MCF 10A (cell line): ENCODE measurements around the gene MEIS2. TPM values are rescaled to one million over a fixed set of nuclear protein-coding genes. Genes with fewer than 3 reads are reported as not detected.

Source experiments
- BruUV-seq: library from RNA; stranded (reverse); fragments of 400-500 nt; replicated peaks from 2 replicates; lab custom pipeline; 2021; lab: Mats Ljungman, UMichigan
- CTCF ChIA-PET: fragments of 300-600 bp; sonication (Branson Sonifier 250); formaldehyde crosslinking; extraction: SDS; loops from one replicate; lab custom pipeline; 2021; ENCODE audit warnings: antibody characterized with exemption, inconsistent platforms; lab: Yijun Ruan, JAX
- POLR2A ChIA-PET: fragments of 300-600, 350-650 bp; sonication (Branson Sonifier 250); formaldehyde crosslinking; extraction: SDS; loops from one replicate; lab custom pipeline; 2020; ENCODE audit warnings: antibody characterized with exemption, inconsistent platforms; lab: Yijun Ruan, JAX
- DNase-seq: peaks from one replicate; pipeline ENCODE4 v3.0.0-alpha.2; 2018; ENCODE audit not compliant: unreplicated experiment
- H3K27ac Mint-ChIP-seq: one replicate; pipeline ENCODE4 v1.8.0; 2022; ENCODE audit warnings: mild to moderate bottlenecking, low read depth, mixed read lengths; ENCODE audit not compliant: unreplicated experiment
- H3K27me3 Mint-ChIP-seq: one replicate; pipeline ENCODE4 v1.8.0; 2022; ENCODE audit warnings: mixed read lengths; ENCODE audit not compliant: insufficient read depth, unreplicated experiment
- H3K36me3 Mint-ChIP-seq: one replicate; pipeline ENCODE4 v1.8.0; 2022; ENCODE audit warnings: mild to moderate bottlenecking, moderate library complexity, mixed read lengths; ENCODE audit not compliant: insufficient read depth, unreplicated experiment
- H3K4me1 Mint-ChIP-seq: one replicate; pipeline ENCODE4 v1.8.0; 2022; ENCODE audit warnings: mixed read lengths; ENCODE audit not compliant: insufficient read depth, unreplicated experiment
- H3K4me3 Mint-ChIP-seq: one replicate; pipeline ENCODE4 v1.8.0; 2022; ENCODE audit warnings: mild to moderate bottlenecking, moderate library complexity, mixed read lengths; ENCODE audit not compliant: unreplicated experiment
- H3K9me3 Mint-ChIP-seq: one replicate; pipeline ENCODE4 v1.8.0; 2022; ENCODE audit warnings: mixed read lengths; ENCODE audit not compliant: unreplicated experiment
- intact Hi-C: fragments of 100-400 bp; cut with micrococcal nuclease; formaldehyde crosslinking; loops from 2 replicates; pipeline ENCODE4 v1.14.1; 2022
- total RNA-seq: library from RNA; stranded (reverse); gene quantifications from 2 replicates; pipeline ENCODE4 v1.2.3, GENCODE V29; 2022
- TF ChIP-seq, protein P1 (sequence below): fragments of 200-600 bp; IDR thresholded peaks from one replicate; pipeline ENCODE4 v1.8.0; 2022; ENCODE audit warnings: antibody characterized with exemption, mild to moderate bottlenecking; ENCODE audit not compliant: unreplicated experiment

Gene MEIS2
- total RNA-seq, 1 experiment from 2014 or later, result 6.9 TPM

DNA sequence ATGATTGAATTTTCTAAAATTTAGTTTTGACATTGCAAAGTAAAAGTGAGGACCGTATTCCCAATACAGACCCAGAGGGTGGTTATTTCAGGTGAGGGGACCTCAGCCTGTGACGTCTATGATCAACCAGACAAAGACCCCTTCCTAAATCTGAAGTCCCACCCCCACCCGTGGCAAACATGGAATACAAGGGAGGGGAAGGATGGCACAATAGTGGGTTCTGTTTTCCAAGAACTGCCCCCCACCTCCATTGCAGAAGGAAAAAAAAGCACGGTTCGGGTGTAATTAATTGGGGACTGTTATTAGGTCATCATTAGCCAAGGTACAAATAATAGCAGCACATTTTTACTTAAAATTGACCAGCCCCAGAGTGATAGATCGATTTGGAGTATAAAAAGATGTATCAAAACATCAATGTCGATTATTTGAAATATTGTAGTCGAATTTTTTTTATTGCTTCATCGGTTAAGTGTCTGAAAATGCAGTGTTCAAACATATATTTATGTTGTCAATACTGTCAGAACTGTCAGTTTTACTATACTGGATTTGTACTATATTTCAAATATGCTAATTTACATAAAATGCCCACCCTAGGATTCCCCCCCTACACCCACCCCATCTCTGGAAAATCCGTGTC lies 7.5 kb upstream of the MEIS2 start:
- H3K4me1 Mint-ChIP-seq, result no peaks in the 10 kb centered on the region
- H3K36me3 Mint-ChIP-seq, result no peaks in the 10 kb centered on the region
- no peak overlapping the region for H3K4me3 Mint-ChIP-seq
- H3K27ac Mint-ChIP-seq, result no peak overlapping the region
- POLR2A ChIA-PET, result no interaction called here
- TF ChIP-seq, protein P1, sequence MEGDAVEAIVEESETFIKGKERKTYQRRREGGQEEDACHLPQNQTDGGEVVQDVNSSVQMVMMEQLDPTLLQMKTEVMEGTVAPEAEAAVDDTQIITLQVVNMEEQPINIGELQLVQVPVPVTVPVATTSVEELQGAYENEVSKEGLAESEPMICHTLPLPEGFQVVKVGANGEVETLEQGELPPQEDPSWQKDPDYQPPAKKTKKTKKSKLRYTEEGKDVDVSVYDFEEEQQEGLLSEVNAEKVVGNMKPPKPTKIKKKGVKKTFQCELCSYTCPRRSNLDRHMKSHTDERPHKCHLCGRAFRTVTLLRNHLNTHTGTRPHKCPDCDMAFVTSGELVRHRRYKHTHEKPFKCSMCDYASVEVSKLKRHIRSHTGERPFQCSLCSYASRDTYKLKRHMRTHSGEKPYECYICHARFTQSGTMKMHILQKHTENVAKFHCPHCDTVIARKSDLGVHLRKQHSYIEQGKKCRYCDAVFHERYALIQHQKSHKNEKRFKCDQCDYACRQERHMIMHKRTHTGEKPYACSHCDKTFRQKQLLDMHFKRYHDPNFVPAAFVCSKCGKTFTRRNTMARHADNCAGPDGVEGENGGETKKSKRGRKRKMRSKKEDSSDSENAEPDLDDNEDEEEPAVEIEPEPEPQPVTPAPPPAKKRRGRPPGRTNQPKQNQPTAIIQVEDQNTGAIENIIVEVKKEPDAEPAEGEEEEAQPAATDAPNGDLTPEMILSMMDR, result no peak
- no TSS peak for BruUV-seq
- CTCF ChIA-PET, result interaction anchor here (0.9 kb wide), 1 partner anchor 22 kb away, joined by 3 read pairs; no protein-coding TSS in a partner anchor
- no peaks in the 10 kb centered on the region for H3K27me3 Mint-ChIP-seq
- no peak for DNase-seq
- intact Hi-C loops, result no loop called here
- H3K9me3 Mint-ChIP-seq, result no peaks in the 10 kb centered on the region

DNA sequence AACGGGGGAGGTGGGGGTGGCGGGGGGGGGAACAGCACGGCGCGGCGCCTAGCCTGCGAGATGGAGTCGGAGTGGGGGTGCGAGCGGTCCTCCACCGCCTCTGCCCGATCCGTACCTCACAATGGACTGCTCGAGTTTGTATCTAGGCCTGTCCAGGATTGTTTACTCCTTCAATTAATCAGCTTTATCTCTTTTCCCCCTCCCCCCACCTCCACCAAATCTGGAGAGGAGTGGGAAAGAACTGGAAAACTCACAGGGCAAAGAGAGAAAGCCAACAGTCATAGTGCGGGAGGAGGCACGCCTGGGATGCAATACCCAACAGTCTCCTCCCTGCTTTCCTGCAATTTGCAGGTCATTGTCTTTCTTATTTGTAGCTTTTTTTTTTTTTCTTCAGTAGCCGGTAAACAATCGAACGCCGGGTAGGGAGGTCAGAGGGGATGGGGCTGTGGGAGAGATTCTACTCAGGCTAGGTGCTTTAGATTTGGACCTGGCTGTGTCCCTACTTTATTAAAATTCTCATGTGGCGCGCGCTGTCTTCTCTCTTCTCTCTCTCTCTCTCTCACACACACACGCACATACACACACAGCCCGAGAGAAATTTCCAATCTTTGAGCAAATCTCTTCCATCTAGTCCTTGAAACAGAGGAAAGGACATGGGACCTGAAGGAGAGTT lies 6.9 kb upstream of the MEIS2 start:
- Mint-ChIP-seq H3K4me1 (peaks cover 3% of the 10 kb centered on the region), H3K27me3 (no peaks in the 10 kb centered on the region), H3K9me3 (no peaks in the 10 kb centered on the region), H3K4me3 (no peak overlapping the region), H3K27ac (no peak overlapping the region), H3K36me3 (no peaks in the 10 kb centered on the region)
- DNase-seq, result no peak
- TF ChIP-seq, protein P1, result no peak
- POLR2A ChIA-PET, result no interaction called here
- intact Hi-C loops, result no loop called here
- no TSS peak for BruUV-seq
- CTCF ChIA-PET, result no interaction called here

DNA sequence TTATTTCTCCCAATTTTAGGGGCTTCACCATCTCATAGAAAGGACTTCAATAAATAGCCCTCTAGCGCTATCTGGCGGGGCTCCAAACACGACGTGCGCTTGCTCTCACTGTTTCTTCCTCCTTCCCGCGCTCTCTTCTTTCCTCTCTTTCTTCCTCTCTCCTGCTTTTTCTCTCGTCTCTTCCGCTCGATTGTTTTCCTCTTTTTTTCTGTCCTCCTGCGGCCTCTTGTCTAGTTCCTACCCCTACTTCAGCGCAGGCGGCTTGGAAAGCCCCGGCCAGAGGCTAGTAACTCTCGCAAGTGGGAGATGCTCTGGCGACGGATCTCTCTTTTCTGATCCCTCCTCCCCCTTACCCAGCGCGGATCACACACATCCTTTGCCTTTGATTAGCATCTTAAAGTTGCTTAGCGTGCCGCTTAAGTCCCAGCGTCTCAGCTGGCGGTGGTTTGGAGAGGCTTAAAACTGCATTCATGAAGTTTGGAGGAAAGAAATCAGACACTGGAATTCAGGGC lies 6.2 kb upstream of the MEIS2 start:
- no peaks in the 10 kb centered on the region for H3K27me3 Mint-ChIP-seq
- peaks cover 5% of the 10 kb centered on the region for H3K4me1 Mint-ChIP-seq
- no peak for DNase-seq
- BruUV-seq, result no TSS peak
- no peak overlapping the region for H3K4me3 Mint-ChIP-seq
- ChIA-PET CTCF (no interaction called here), POLR2A (no interaction called here)
- TF ChIP-seq, protein P1, result no peak
- intact Hi-C loops, result no loop called here
- no peaks in the 10 kb centered on the region for H3K9me3 Mint-ChIP-seq
- H3K27ac Mint-ChIP-seq, result no peak overlapping the region
- H3K36me3 Mint-ChIP-seq, result no peaks in the 10 kb centered on the region

DNA sequence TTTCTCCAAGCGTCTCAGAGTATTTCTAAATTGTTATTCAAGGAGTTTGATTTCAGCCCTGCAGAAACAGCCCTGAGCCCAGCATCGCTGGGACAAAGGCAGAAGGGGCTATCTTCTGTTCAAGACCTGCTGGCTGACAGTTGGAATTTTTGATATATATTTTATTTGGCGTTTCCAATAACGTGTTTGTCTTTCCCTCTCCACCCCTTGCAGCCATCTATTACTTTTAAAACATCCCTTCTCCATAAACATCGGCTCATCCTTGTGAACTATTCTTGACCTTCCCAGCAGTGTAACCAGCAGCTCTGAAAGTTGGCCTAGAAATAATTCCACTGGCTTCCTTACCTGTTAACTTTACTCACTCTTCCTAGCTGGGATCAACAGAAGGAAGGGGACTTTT lies 5.5 kb upstream of the MEIS2 start:
- intact Hi-C loops, result no loop called here
- Mint-ChIP-seq H3K36me3 (no peaks in the 10 kb centered on the region), H3K27me3 (no peaks in the 10 kb centered on the region), H3K9me3 (no peaks in the 10 kb centered on the region), H3K27ac (no peak overlapping the region), H3K4me3 (no peak overlapping the region), H3K4me1 (peaks cover 5% of the 10 kb centered on the region)
- CTCF ChIA-PET, result no interaction called here
- no TSS peak for BruUV-seq
- POLR2A ChIA-PET, result no interaction called here
- TF ChIP-seq, protein P1, result no peak
- no peak for DNase-seq
